Endodermal cell (in vitro differentiated cells): ENCODE results near the gene GRB14. TPM values are rescaled to one million over a fixed set of nuclear protein-coding genes. Genes with fewer than 3 reads are reported as not detected.

Source experiments
- DNase-seq: peaks from one replicate; pipeline ENCODE4 v3.0.0-alpha.2; 2017
- H3K27ac ChIP-seq: 2 replicates; pipeline ENCODE4 v1.5.1; 2013; ENCODE audit warnings: mild to moderate bottlenecking, low read depth, low read length, moderate library complexity
- H3K27me3 ChIP-seq: 2 replicates; pipeline ENCODE4 v1.6.1; 2013; ENCODE audit warnings: mild to moderate bottlenecking, low read length, moderate library complexity; ENCODE audit not compliant: insufficient read depth, control insufficient read depth, poor library complexity, severe bottlenecking
- H3K36me3 ChIP-seq: 2 replicates; pipeline ENCODE4 v1.7.0; 2013; ENCODE audit warnings: mild to moderate bottlenecking, low read length, moderate library complexity; ENCODE audit not compliant: control insufficient read depth, insufficient read depth
- H3K4me1 ChIP-seq: one replicate; pipeline ENCODE4 v1.7.0; 2013; ENCODE audit warnings: low read length; ENCODE audit not compliant: control insufficient read depth, insufficient read depth
- H3K4me3 ChIP-seq: 2 replicates; pipeline ENCODE4 v1.5.1; 2013; ENCODE audit warnings: mild to moderate bottlenecking, low read length, moderate library complexity
- H3K9ac ChIP-seq: 2 replicates; pipeline ENCODE4 v1.6.1; 2013; ENCODE audit warnings: mild to moderate bottlenecking, low read length, moderate library complexity; ENCODE audit not compliant: poor library complexity, severe bottlenecking; ENCODE audit errors: extremely low read depth
- H3K9me3 ChIP-seq: 2 replicates; pipeline ENCODE4 v1.6.1; 2013; ENCODE audit warnings: mild to moderate bottlenecking, low read length, moderate library complexity; ENCODE audit not compliant: control insufficient read depth
- H3K27ac Mint-ChIP-seq: 2 replicates; pipeline ENCODE4 v1.8.0; 2020; ENCODE audit warnings: mixed read lengths
- H3K27me3 Mint-ChIP-seq: 2 replicates; pipeline ENCODE4 v1.8.0; 2021; ENCODE audit warnings: mild to moderate bottlenecking, mixed read lengths; ENCODE audit not compliant: insufficient read depth
- H3K36me3 Mint-ChIP-seq: 2 replicates; pipeline ENCODE4 v1.8.0; 2020; ENCODE audit warnings: low read depth, mixed read lengths
- H3K4me1 Mint-ChIP-seq: 2 replicates; pipeline ENCODE4 v1.8.0; 2020; ENCODE audit warnings: mixed read lengths
- H3K4me3 Mint-ChIP-seq: 2 replicates; pipeline ENCODE4 v1.8.0; 2020; ENCODE audit warnings: mild to moderate bottlenecking, moderate library complexity, mixed read lengths
- H3K9me3 Mint-ChIP-seq: 2 replicates; pipeline ENCODE4 v1.8.0; 2020; ENCODE audit warnings: mild to moderate bottlenecking, mixed read lengths
- CTCF ChIP-seq: fragments of 200-600 bp; sonication (generic); conservative IDR thresholded peaks from 2 replicates; pipeline ENCODE4 v1.5.0; 2021; ENCODE audit warnings: antibody characterized with exemption, mild to moderate bottlenecking
- WGBS, 2 experiments: methylation state at CpG; one replicate each; pipeline versions ENCODE4 v1.1.5 to v1.1.7; 2013; ENCODE audit warnings: missing lambda C conversion rate in 2 of 2, mixed read lengths in 1 of 2; ENCODE audit not compliant: insufficient coverage in 1 of 2, insufficient read length in 1 of 2; 5-methylcytosine and 5-hydroxymethylcytosine counted together
- total RNA-seq, 2 donors: library from RNA; stranded (reverse); fragmentation: NEBNext Ultra II Directional in 1 of 2; extraction: Animal tissue kit (Norgen Biotek cat#: 25700) in 1 of 2; gene quantifications; 2 replicates in 1 of 2; 3 replicates in 1 of 2; pipeline ENCODE4 v1.2.1, GENCODE V29; 2021

Gene GRB14
- total RNA-seq, 2 donors from 2014 or later = 16.5 to 21.4 TPM

DNA sequence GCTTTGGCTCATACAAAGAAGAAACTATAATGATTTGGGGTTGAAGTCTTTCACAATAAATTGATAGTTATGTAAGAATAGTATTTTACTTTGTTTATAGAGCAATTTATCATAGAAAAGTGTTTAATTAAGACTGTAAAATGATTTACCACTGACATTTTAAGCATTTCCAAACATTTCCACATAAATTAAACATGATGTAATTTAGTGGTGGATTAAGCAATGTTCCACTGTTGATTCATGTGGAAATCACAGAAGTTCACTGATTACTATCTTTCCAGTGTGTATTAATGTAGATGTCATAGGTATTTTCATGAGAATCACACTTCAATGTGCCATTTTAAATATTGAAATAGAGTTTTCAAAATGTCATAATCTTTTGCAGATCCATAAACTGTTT is 40.1 kb upstream of the GRB14 start:
- H3K27ac ChIP-seq = no peak overlapping the region
- H3K4me3 Mint-ChIP-seq = no peak overlapping the region
- peaks cover 8% of the 10 kb centered on the region for H3K36me3 Mint-ChIP-seq
- no peak overlapping the region for H3K4me3 ChIP-seq
- H3K9me3 ChIP-seq = no peaks in the 10 kb centered on the region
- no peaks in the 10 kb centered on the region for H3K9me3 Mint-ChIP-seq
- H3K27me3 ChIP-seq = no peaks in the 10 kb centered on the region
- H3K36me3 ChIP-seq = no peaks in the 10 kb centered on the region
- TF ChIP-seq CTCF = no peak
- H3K27me3 Mint-ChIP-seq = no peaks in the 10 kb centered on the region
- no peak overlapping the region for H3K9ac ChIP-seq
- DNase-seq = no peak
- H3K27ac Mint-ChIP-seq = no peak overlapping the region
- H3K4me1 Mint-ChIP-seq = no peaks in the 10 kb centered on the region
- no peaks in the 10 kb centered on the region for H3K4me1 ChIP-seq

DNA sequence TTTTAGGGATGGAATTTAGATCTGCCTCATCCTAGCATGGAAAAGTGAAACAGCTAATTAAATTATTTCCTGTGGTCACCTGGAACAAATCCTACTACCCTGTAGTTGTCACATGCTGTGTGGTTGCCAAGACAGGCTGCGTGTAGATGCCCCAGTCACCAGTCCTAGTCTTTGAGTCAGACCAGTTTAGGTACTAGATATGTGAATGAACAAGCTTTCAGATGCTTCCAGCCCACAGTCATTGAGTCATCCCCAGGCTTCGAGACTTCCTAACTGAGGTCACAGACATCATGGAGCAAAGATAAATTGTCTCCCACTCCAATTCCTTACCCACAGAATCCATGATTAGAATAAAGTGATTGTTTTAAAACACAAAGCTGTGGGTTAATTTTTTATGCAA is 35.8 kb upstream of the GRB14 start:
- H3K9me3 Mint-ChIP-seq = no peaks in the 10 kb centered on the region
- Histone ChIP-seq H3K4me3 (no peak overlapping the region), H3K27ac (no peak overlapping the region), H3K27me3 (no peaks in the 10 kb centered on the region), H3K4me1 (no peaks in the 10 kb centered on the region), H3K9ac (no peak overlapping the region), H3K9me3 (no peaks in the 10 kb centered on the region), H3K36me3 (no peaks in the 10 kb centered on the region)
- TF ChIP-seq CTCF = no peak
- H3K4me3 Mint-ChIP-seq = no peak overlapping the region
- DNase-seq = no peak
- no peaks in the 10 kb centered on the region for H3K4me1 Mint-ChIP-seq
- WGBS, 2 experiments = 98% methylated on average over 2 of the region's 2 CpGs; no CpG with 5 or more reads in 1 of the 2 experiments
- H3K27ac Mint-ChIP-seq = no peak overlapping the region
- H3K36me3 Mint-ChIP-seq = peaks cover 8% of the 10 kb centered on the region
- no peaks in the 10 kb centered on the region for H3K27me3 Mint-ChIP-seq

DNA sequence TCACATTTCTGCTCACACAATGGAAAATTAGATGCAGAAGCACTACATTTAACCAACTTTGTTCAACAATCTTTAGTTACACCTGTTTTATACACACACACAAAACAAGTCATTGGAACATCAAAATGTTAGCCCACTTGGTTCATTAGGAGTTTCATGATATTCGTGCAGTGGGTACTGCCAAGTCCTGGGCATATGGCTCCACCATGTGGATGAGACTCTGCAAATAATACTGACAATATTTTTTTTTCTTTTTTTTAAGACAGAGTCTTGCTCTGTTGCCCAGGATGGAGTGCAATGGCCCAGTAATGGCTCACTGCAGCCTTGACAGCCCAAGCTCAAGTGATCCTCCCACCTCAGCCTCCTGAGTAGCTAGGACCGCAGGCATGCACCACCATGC is 34.5 kb upstream of the GRB14 start:
- no peaks in the 10 kb centered on the region for H3K4me1 ChIP-seq
- Mint-ChIP-seq H3K4me3 (no peak overlapping the region), H3K4me1 (no peaks in the 10 kb centered on the region), H3K9me3 (peaks cover 8% of the 10 kb centered on the region), H3K27ac (no peak overlapping the region), H3K27me3 (no peaks in the 10 kb centered on the region), H3K36me3 (peaks cover 8% of the 10 kb centered on the region)
- TF ChIP-seq CTCF = no peak
- H3K9me3 ChIP-seq = peaks cover 4% of the 10 kb centered on the region
- H3K27me3 ChIP-seq = no peaks in the 10 kb centered on the region
- no peaks in the 10 kb centered on the region for H3K36me3 ChIP-seq
- DNase-seq = no peak
- WGBS, 2 experiments = 91% methylated on average over 1 of the region's 2 CpGs; no CpG with 5 or more reads in 1 of the 2 experiments
- H3K4me3 ChIP-seq = no peak overlapping the region
- no peak overlapping the region for H3K9ac ChIP-seq
- H3K27ac ChIP-seq = no peak overlapping the region
